T-helper 22 cell (primary cell): ENCODE results near the gene CDK14.

Experiments
- DNase-seq: peaks from one replicate; pipeline ENCODE4 v3.0.0-alpha.2; 2020; ENCODE audit warnings: low read depth

CDK14 gene

DNA sequence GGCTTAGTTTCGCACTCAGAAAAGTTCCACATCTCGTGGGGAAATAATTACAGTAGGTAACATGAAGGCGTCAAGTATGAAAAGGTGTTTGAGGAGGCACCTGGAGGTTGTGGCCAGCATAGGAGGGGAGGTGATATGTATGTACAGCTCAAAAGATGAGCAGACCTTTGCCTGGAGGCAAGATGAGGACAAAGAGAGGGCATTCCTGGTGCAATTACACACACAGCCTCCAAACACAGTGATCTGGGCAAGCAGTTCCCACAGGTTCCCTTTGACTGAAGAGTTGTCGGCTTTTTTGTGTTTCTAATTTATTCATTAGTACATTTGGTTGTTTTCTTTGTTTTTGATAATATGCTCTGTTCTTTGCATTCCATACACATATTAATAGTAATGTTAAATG lies 46.9 kb downstream of the CDK14 start:
- no peak for DNase-seq

DNA sequence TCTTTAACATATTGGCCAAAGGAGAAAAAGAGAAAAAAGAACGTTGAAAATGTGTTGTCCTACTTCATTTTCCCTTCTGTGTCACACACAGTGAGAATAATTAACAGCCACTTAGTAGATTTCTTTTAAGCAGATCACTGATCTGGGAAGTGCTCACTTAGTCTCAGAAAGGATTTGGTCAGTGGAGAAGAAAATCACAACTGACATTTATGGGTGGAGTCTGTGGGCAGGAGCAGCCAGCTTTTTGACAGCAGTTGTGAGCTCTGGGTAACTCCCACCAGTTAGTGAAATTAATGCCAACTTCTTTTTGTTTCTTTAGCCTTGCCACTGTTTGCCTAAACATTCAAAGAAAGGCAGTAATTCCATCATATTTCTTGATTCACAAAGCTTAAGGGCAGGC lies 49.7 kb downstream of the CDK14 start:
- DNase-seq, result no peak

DNA sequence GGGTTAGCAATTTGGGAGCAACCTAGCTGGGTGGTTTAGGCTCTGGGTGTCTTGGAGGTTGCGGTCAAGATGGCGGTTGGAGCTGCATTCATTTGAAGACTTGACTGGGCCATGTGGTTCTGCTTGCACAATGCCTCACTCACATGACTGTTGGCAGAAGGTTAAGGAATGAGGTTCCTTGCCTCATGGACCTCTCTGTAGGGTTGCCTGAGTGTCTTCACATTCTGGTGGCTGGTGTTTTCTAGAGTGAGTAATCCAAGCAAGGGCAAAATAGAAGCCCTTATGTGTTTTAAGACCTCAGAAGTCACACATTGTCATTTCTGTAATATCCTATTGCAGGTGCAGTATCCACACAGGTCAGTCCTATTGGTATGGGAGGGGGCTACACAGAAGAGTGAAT lies 52.0 kb downstream of the CDK14 start:
- DNase-seq, result no peak

DNA sequence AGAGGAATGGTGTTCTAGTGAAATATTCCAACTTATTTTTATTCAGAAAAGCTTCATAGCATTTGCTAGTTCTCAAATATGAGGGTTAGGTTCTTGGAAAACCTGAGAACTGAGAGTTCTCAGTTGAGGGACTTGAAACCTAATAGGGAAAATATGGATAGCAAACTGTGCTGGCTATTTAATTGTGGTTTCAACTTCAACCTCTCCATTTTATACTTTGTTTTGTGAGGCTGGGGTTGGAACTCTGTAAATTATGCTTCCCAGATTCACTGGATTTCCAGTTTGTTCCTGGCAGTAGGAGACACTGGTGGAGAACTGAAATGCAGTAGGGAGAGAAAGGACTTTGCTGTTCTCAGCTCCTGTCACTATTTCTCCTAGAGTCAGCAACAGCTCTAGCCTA lies 52.7 kb downstream of the CDK14 start:
- no peak for DNase-seq

DNA sequence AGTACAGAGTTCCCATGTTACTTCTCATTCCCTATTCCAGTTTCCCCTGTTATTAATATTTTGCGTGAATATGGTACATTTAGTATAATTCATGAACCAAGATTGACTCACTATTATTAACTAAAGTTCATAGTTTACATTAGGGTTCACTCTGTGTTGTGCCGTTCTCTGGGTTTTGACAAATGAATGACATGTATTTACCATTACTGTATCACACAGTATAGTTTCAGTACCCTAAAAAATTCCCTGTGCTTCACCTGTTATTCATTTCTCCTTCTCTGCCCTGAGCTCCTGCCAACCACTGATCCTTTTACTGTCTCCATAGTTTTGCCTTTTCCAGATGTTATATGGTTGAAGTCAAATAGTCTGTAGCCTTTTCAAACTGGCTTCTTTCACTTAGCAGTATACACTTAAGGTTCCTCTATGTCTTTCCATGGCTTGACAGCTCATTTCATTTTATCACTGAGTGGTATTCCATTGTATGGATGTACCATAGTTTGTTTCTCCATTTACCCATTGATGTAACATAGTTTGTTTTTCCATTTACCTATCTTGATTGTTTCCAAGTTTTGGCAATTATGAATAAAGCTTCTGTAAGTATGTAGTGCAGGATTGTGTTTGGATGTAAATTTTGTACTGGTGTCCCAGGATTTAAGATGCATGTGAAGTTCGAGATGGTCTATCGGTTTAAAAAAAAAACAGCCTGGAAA lies 58.8 kb downstream of the CDK14 start:
- no peak for DNase-seq

DNA sequence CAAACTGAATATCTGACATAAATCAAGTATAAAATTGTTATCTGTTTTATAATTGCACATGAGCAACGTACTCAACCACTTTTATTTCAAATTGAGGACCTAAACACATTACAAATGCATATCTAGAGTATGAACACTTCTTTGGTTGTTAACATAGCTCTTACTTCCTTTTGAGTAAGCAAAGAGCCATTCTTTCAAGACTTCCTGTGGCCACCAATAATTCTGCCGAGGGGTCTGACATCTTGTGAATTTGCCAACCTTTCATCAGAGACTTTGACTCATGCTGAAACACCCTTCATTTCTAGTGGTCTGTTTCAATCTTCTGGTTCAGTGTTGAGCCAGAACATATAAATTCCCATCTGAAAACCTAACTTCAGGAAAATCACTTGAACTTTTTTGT lies 59.4 kb downstream of the CDK14 start:
- no peak for DNase-seq

DNA sequence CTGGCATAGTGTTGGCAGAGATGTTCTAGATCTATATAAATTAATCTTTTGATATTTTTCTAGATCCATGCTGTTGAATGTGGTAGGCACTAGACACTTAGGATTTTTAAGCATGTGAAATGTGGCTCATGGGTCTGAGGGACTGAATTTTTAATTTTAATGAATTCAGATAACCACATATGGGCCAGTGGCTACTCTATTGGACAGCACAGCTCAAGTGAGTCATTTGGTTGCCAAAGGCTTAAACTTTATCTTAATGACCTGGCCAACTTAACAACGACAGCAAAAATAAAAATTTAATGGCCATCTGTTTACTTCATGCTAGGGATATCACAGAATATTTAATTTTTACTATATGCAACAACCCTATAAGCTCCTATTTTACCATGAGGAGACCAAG lies 61.4 kb downstream of the CDK14 start:
- no peak for DNase-seq

DNA sequence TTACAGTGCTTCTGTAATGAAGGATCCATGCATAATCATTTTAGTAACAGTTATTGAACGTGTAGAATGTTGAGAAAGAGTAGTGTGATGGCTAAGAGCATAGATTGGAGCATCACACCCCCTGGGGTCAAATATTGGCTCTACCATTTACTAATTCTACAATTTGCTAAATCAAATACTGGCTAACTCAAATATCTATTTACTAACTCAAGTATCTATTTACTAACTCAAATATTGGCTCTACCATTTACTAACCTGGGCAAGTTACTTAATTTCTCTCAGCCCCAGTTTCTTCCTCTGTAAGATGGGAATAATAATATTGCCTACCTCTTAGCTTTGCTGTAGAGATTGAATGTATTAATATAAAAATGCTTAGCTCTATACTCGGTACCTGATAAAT lies 64.0 kb downstream of the CDK14 start:
- DNase-seq, result no peak

DNA sequence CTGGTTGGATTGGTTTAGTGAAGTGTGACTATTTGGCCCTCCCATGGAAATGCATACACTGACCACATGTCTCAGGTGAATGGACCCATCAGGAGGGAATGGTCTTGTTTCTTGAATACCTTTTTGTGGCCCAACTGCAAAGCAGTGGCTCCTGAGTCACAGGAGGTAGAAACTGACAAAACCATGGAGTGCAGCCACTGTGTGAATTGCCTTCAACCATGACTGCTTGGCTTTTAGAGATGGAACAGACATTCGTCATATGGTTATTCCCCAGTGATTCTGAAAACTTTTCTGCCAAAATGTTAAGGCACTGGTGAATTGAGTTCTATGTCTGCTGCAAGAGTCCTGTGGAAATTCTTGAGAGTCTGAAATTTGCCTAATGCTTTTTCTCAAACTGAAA lies 64.7 kb downstream of the CDK14 start:
- no peak for DNase-seq

DNA sequence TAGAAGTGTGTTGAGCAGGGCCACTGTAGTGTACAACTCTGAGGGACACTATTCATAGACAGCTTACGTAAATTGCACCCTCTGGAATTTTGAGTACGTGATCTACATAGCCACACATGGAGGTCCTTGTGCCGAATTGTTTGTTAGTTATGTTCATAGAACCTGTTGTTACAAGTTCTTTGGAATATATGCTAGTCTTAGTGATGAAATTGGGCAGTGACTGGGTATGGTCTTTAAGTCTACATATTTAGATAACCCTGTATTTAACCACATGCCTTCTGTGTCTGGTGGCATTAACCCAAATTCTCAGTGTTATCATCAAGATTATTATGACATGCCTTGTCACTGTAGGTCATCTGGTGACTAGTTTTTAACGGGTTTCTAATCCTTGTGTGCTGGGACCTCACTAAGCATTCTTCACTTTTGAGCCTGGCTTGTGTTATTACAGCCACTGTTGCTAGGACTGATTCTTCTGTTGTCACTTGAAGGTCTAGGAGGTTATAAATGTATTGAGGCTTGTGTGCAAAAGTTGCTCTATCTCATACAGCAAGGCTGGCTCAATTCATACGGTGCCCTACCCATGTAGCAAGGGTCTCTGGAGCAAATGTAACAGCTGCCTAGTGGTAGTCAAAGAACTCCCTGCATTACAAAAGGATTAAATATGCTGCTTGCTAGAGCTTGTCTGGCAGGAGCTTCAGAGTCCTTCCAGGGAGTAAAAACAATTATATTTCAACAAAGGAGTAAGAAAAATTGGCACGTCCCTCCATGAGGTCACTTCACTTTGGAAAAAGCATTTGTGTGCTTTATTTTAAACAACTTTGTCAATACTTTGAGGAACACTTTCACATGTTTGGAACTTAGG lies 65.4 kb downstream of the CDK14 start:
- no peak for DNase-seq

DNA sequence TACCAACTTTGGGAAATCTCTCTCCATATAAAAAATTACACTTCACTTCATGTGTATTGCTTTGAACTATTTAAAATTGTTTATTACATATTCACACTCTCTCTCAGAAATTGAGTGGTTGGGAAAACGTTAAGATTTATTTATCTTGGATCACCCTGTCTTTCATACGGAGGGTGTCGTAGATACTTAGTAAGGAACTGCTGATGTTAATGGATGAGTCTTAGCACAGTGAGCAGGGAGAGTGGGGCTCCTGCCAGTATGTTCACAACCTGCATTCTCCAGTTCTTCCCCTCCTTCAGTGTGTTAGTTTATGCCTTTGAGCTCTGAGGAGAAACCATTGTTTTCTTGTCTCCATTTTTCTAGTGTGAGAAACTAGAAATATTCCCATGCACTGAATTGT lies 67.1 kb downstream of the CDK14 start:
- DNase-seq, result no peak

DNA sequence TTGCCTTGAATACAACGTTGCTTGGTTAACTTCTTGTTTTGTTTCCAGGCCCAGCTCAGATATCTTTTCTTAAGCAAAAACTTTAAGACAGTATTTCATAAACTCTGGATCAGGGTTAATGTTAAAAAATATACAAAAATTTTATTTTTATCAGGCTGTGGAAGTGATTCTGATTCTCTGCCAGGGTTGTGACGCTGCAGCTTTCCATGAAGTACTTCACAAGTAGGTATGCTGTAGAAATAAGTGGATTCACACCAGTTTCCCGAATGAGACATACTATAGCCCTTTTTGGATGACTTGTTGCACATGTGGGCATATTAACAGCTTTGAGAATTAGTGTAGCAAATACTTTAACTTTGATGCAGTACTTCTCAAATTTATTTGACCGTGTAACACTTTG lies 70.1 kb downstream of the CDK14 start:
- no peak for DNase-seq

DNA sequence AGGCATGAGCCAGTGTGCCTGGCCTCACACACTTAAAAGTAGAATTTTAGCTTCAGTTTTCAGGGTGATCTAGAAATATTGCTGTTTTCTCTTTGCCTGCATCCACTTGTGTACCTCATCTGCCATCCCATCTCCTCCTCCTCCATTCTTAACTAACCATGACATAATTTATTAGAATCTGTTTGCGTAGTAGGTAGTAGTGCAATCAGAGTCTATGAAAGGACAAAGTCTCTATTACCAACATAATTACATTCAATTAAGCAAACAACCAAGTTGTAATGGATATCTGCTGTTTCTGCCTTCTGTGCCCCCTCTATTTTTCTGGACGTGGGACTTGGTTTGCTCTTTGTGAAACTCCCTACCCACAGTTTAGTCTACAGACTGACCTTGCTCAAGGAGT lies 72.9 kb downstream of the CDK14 start:
- no peak for DNase-seq

DNA sequence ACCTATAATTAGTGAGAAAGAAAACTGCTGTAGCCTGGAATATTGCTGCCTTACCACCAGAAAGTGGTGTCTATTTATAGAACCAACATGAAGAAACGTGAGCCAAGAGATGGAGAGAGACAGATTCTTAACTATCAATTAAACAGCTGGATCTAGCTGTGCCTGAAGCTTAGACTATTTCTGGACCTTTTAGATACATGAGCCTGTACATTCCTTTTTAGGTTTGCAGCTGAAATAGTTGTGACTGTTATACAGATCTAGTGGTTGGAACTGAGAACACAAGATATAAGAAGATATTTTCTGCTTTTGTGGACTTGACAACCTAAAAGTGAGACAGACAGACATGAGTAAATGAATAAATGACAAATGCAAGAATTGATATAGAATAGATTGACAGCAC lies 73.4 kb downstream of the CDK14 start:
- DNase-seq, result no peak

DNA sequence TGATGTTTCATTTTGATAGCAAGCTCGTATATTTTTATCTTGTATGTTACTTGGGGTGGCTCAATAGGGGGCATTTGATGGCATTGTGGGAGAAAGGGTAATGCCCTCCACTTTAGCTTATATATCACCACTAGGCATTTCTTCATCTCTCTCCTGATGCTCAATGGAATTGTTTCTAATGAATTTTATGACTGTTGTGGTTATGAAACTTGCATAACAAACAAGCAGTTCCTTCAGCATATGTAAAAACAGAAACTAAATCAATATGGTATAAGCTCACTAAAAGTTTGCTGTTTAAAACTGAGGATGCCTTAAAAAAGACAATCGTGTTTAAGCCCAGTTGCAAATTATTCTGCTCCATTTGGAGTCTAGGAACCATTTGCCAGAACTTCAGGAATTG lies 75.5 kb downstream of the CDK14 start:
- no peak for DNase-seq

DNA sequence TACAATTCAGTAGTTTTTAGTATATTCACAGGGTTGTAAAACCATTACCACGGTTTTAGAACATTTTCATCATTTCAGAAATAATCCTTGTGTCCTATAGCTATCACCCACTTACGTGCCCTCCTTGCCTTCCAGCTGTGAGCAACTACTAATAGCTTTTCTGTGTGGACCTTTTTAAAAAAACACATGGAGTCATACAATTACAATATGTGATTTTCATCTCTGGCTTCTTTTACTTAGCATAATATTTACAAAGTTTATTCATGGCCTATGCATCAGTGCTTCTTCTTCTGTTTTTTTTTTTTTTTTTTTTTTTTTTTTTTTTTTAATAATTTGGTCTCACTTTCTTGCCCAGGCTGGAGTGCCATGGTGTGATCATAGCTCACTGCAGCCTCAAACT lies 76.1 kb downstream of the CDK14 start:
- no peak for DNase-seq

DNA sequence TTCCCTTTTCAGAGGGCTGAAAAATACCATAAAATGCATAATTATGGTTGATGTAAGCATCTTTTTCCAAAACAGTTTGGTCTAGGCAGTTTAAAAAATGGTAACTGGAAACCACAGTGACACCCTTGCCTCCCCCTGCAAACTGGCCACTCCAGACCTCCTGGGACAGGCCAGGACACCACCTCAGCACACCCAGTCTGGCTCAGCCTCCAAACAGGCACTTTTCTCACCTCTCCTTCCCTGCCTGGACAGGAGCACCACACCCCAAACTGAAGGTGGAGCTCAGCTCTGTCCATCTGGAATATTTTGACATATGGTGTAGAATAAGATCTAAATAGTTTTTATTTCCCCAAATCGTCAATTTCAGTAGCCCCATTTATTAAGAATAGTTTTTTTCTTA lies 78.5 kb downstream of the CDK14 start:
- no peak for DNase-seq

DNA sequence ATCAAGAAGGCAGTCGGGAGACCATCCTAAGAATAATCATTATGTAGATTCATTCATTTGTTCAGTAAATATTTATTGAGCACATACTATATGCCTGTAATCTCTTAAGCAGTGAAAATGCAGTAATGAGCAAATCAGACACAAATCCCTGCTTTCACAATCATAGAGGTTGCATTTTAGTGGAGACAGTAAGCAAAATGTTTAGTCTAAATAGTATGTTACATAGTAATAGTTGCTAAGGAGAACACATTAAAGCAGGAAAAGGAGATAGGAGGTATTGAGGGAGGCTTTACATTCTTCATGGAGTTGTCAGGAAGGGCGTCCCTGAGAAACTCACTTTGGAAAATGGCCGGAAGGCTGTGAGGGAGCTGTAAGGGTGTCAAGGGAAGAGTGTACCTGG lies 79.9 kb downstream of the CDK14 start:
- DNase-seq, result no peak

DNA sequence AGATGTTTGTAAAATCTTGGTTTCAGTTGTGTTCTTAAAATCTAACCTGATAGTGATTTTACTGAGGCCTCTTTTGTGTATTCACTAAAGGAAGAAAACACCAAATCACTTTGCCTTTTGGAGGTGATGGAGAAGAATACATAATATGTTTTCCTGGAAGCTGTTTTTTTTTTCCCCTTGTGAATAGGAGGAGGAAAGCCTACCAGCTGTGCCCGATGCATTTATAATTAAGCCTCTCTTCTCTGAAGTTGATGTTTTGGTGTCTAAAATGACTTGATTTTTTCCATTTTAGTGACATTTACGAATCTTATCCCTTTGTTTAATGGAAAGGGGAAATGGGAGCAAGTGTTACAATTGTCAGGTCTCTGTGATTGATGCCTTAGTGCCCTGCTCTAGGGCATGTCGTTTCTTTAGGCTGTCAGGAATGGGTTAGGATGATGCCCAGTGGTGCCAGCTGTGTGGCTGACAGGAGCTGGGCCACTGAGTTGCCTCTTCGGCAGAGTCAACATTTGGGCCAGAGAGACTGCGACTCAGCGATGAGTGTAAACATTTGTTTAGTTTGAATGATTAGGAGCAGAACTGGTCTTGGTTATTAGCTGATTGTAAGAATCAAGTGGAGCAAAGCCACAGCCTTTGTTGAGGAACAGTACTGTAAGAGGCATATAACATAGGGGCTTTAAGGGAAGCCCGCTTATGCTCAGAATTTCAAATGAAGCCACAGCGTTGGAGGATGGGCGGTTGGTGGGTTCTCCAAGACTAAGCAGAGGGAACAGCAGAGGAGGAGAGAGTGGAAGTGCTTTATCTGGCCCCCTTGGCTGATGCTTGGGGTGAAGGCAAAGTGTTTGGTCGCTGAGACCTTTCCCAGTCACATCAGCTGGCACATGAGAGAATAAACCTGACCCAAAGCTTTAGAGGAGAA lies 81.6 kb downstream of the CDK14 start:
- DNase-seq, result no peak

DNA sequence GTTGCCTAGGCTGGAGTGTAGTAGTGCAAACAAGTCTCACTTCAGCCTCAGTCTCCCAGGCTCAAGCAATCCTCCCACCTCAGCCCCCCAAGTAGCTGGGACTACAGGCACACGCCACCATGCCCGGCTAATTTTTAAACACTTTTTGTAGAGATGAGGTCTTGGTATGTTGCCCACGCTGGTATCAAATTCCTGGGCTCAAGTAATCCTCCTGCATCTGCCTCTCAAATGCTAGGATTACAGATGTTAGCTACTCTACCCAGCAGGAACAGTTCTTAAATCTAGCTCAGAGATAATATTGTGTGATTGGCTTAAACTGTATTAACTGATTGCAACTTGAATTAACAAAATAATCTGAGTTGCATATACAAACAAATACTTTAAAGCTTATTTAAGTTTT lies 82.9 kb downstream of the CDK14 start:
- no peak for DNase-seq

DNA sequence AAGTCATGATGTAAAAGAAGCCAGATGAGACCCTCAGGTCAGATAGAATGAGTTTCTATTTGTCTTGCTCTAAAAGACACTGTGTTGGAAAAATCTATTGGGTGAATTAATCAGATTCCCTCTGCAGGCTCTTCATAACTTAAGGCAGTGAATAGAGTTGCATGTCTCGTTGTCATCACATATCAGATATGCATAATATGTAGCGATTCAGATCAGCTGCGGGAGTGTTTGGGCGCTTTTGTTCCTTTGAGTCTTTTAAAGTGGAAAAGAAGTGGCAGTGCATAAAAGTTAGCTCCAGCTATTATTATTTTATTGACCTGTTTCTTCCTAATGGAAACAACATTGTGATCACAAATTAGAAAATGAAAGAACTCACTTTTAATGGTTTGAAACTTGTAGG lies 84.4 kb downstream of the CDK14 start:
- DNase-seq, result no peak

DNA sequence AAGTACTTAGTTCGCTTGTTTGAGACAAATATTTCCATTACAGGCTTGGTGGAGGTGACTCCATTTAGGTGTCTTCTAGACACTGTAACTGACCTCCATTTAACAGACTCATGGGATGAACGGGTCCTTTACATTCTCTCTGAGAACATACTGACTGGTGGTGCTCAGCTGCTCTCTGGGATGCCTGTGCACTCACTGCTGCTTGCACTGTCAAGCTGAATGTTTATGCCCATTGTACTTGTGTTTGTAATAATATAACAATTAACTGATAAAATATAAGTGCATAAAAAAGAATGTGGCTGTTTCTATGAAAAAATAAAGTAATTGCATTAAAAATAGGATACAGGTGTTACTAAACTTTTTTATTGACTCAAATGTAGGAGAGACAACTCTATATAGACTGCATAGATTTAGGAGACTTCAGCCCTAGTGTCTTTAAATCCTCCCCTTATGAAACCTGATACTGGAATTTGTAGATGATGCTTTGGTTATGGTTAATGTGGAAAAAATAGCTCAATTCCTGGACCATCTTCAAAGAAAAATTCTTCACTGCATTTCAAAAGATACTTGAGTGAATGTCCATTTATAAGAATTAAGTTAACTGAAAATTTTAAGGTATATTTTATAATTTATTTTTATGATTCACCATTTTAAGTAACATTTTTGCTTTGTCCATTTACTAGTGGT lies 85.4 kb downstream of the CDK14 start:
- no peak for DNase-seq
